ENCODE results near the gene PHF19.

The PHF19 gene

GRCh38 chr9:120855827-120856670 lies 20.9 kb downstream of the PHF19 start:
- DNase-seq, result no peak

- no peak for DNase-seq
Measured at GRCh38 chr9:120854596-120855327, 22.2 kb downstream of the PHF19 start.

GRCh38 chr9:120853198-120853597 lies 23.8 kb downstream of the PHF19 start:
- DNase-seq, result no peak

GRCh38 chr9:120852240-120853010 lies 24.6 kb downstream of the PHF19 start:
- DNase-seq, result no peak

- DNase-seq, result no peak
Measured at GRCh38 chr9:120851449-120851848, 25.5 kb downstream of the PHF19 start.

- no peak for DNase-seq
Measured at GRCh38 chr9:120850315-120850714, 26.7 kb downstream of the PHF19 start.

GRCh38 chr9:120846906-120847305 lies 30.1 kb downstream of the PHF19 start:
- DNase-seq, result no peak

GRCh38 chr9:120846251-120846889 lies 30.6 kb downstream of the PHF19 start:
- no peak for DNase-seq

GRCh38 chr9:120845255-120845654 lies 31.7 kb downstream of the PHF19 start:
- no peak for DNase-seq

GRCh38 chr9:120842685-120843485 lies 34.1 kb downstream of the PHF19 start, which contains the start of gene PSMD5:
TSS of gene PSMD5 (minus strand) at chr9:120842922. CDS start at chr9:120842909, 13 bp downstream.
- DNase-seq, result peak; percentile 35 to 97 (median 88)

GRCh38 chr9:120841930-120842684 lies 34.9 kb downstream of the PHF19 start:
- peak in 5 of 56 donors; percentile 17 to 48 (median 34) for DNase-seq

- no peak for DNase-seq
Measured at GRCh38 chr9:120839146-120839545, 37.8 kb downstream of the PHF19 start.

- DNase-seq, result no peak
Measured at GRCh38 chr9:120837921-120838320, 39.1 kb downstream of the PHF19 start.

- DNase-seq, result no peak
Measured at GRCh38 chr9:120833325-120833724, 43.7 kb downstream of the PHF19 start.

- no peak for DNase-seq
Measured at GRCh38 chr9:120832807-120833206, 44.2 kb downstream of the PHF19 start.

GRCh38 chr9:120830865-120831264 lies 46.1 kb downstream of the PHF19 start:
- DNase-seq, result no peak

- no peak for DNase-seq
Measured at GRCh38 chr9:120830151-120830550, 46.8 kb downstream of the PHF19 start.

GRCh38 chr9:120829650-120830049 lies 47.3 kb downstream of the PHF19 start:
- no peak for DNase-seq

- no peak for DNase-seq
Measured at GRCh38 chr9:120820095-120820494, 56.9 kb downstream of the PHF19 start.

- no peak for DNase-seq
Measured at GRCh38 chr9:120818595-120818994, 58.4 kb downstream of the PHF19 start.
